K562 (cell line): ENCODE results near the gene SPATA17. TPM values are rescaled to one million over a fixed set of nuclear protein-coding genes. Genes with fewer than 3 reads are reported as not detected.

Source experiments
- ATAC-seq: fragments of 200-7000 bp; cut with Tn5 transposase; 3 replicates; pipeline ENCODE4 v1.9.1; 2020; ENCODE audit warnings: moderate library complexity
- BruUV-seq: library from RNA; stranded (reverse); fragments of 400-500 nt; replicated peaks from 2 replicates; lab custom pipeline; 2021; lab: Mats Ljungman, UMichigan
- CTCF ChIA-PET: fragments of 300-600 bp; formaldehyde crosslinking; extraction: SDS; loops from one replicate; lab custom pipeline; 2021; ENCODE audit warnings: low intra/inter-chr PET ratio; lab: Yijun Ruan, JAX
- POLR2A ChIA-PET: fragments of 300-600, 350-650 bp; sonication (Branson Sonifier 250); formaldehyde crosslinking; extraction: SDS; loops from one replicate; lab custom pipeline; 2021; ENCODE audit warnings: antibody characterized with exemption, inconsistent platforms; lab: Yijun Ruan, JAX
- DNase-seq, 4 experiments: peaks; one replicate each; pipeline versions ENCODE4 v3.0.0 to v3.0.0-alpha.2; 2011 to 2018; ENCODE audit warnings: low spot score in 3 of 4, mixed read lengths in 3 of 4; ENCODE audit errors: extremely low read depth in 1 of 4
- FAIRE-seq: peaks from 2 replicates; lab custom pipeline; 2011; peaks lifted over from hg19 to GRCh38; lab: Jason Lieb, UNC
- H2AFZ ChIP-seq: 2 replicates; pipeline ENCODE4 v1.6.0; 2011; ENCODE audit warnings: low read depth, low read length, control low read depth, inconsistent platforms
- H3K27ac ChIP-seq: fragments of 200-600 bp; 3 replicates; pipeline ENCODE4 v1.8.0; 2011; ENCODE audit warnings: low read depth, mild to moderate bottlenecking, control low read depth, inconsistent platforms, low read length, moderate library complexity, mixed read lengths; ENCODE audit errors: extremely low read depth
- H3K27me3 ChIP-seq, 2 experiments: fragments of 300-600 bp in 1 of 2; 2 replicates in 1 of 2; 3 replicates in 1 of 2; pipeline versions ENCODE4 v1.6.0 to v1.8.0; 2011; ENCODE audit warnings: inconsistent platforms in 2 of 2, low read length in 2 of 2, mild to moderate bottlenecking in 1 of 2, mixed read lengths in 1 of 2, moderate library complexity in 1 of 2; ENCODE audit not compliant: control insufficient read depth in 2 of 2, insufficient read depth in 2 of 2
- H3K36me3 ChIP-seq: fragments of 300-600 bp; 3 replicates; pipeline ENCODE4 v1.8.0; 2011; ENCODE audit warnings: mild to moderate bottlenecking, low read length, inconsistent platforms; ENCODE audit not compliant: control insufficient read depth, insufficient read depth
- H3K4me1 ChIP-seq, 2 experiments: fragments of 200-600 bp in 1 of 2; replicated peaks in 1 of 2; 2 replicates in 1 of 2; 3 replicates in 1 of 2; pipeline versions ENCODE4 v1.5.1 to v1.8.0; 2011; ENCODE audit warnings: inconsistent platforms in 2 of 2, low read length in 2 of 2, mild to moderate bottlenecking in 1 of 2, mixed read lengths in 1 of 2, moderate library complexity in 1 of 2; ENCODE audit not compliant: control insufficient read depth in 2 of 2, insufficient read depth in 2 of 2
- H3K4me2 ChIP-seq: 2 replicates; pipeline ENCODE4 v1.6.1; 2011; ENCODE audit warnings: low read length, control low read depth, inconsistent platforms, mixed read lengths; ENCODE audit not compliant: insufficient read depth
- H3K4me3 ChIP-seq: fragments of 200-600 bp; sonication (generic), shearing (Covaris generic); 2 replicates; pipeline ENCODE4 v1.5.1; 2016; ENCODE audit warnings: control low read depth, inconsistent platforms
- H3K79me2 ChIP-seq: fragments of 200-600 bp; 3 replicates; pipeline ENCODE4 v1.8.0; 2011; ENCODE audit warnings: low read length, inconsistent platforms; ENCODE audit not compliant: control insufficient read depth, insufficient read depth
- H3K9ac ChIP-seq, 2 experiments: 2 replicates each; pipeline versions ENCODE4 v1.6.0 to v1.6.1; 2011; ENCODE audit warnings: low read depth in 2 of 2, low read length in 2 of 2, control low read depth in 1 of 2, inconsistent platforms in 1 of 2, mild to moderate bottlenecking in 1 of 2, mixed read lengths in 1 of 2; ENCODE audit not compliant: insufficient read depth in 1 of 2
- H3K9me1 ChIP-seq: one replicate; pipeline ENCODE4 v1.6.0; 2011; ENCODE audit warnings: inconsistent platforms, mild to moderate bottlenecking, low read length, moderate library complexity; ENCODE audit not compliant: control insufficient read depth, insufficient read depth
- H3K9me3 ChIP-seq: replicated peaks from 2 replicates; pipeline ENCODE4 v1.5.1; 2011; ENCODE audit warnings: low read depth, low read length, inconsistent platforms; ENCODE audit not compliant: control insufficient read depth, insufficient read depth
- H4K20me1 ChIP-seq: replicated peaks from 2 replicates; pipeline ENCODE4 v1.6.1; 2011; ENCODE audit warnings: low read length, inconsistent platforms, mixed read lengths; ENCODE audit not compliant: control insufficient read depth, insufficient read depth
- ESRRB ChIP-seq: fragments of 250-450 bp; sonication (Bioruptor Pico); IDR thresholded peaks from 2 replicates; pipeline ENCODE4 v1.5.0; 2020; ENCODE audit warnings: mild to moderate bottlenecking, moderate library complexity, borderline replicate concordance
- SRSF7 ChIP-seq: fragments of 200-400 bp; formaldehyde crosslinking; optimal IDR thresholded peaks from 2 replicates; pipeline ENCODE3; 2017; ENCODE audit warnings: mild to moderate bottlenecking, low read depth, low read length
- TCF3 ChIP-seq: sonication (generic); formaldehyde crosslinking; IDR thresholded peaks from 2 replicates; pipeline ENCODE4 v1.4.0; 2020; ENCODE audit warnings: mild to moderate bottlenecking, missing genetic modification reagents
- TEAD1 ChIP-seq, 2 experiments: fragments of 450-650 bp in 1 of 2; sonication (generic) in 1 of 2; formaldehyde crosslinking; IDR thresholded peaks; 2 replicates each; pipeline versions ENCODE4 v1.4.0 to v1.8.0; 2020 to 2022; ENCODE audit warnings: mild to moderate bottlenecking in 2 of 2, missing genetic modification reagents in 1 of 2
- ZKSCAN3 ChIP-seq: fragments of 250-450 bp; sonication (Bioruptor Pico); IDR thresholded peaks from 2 replicates; pipeline ENCODE4 v1.4.0; 2020
- ZNF785 ChIP-seq: fragments of 250-450 bp; sonication (Bioruptor Pico); IDR thresholded peaks from 2 replicates; pipeline ENCODE4 v1.4.0; 2020; ENCODE audit warnings: mild to moderate bottlenecking
- WGBS: fragments of 100-300 bp; shearing (Covaris generic); methylation state at CpG from one replicate; pipeline ENCODE4 v1.1.6; 2016; ENCODE audit warnings: low coverage, mixed read lengths; ENCODE audit not compliant: insufficient coverage; ENCODE audit errors: missing lambda C conversion rate; 5-methylcytosine and 5-hydroxymethylcytosine counted together
- in situ Hi-C: fragments of 300-500 bp; cut with MboI; formaldehyde crosslinking; loops from 4 replicates; pipeline ENCODE4 v1.15.0; 2018; ENCODE audit warnings: inconsistent platforms, mixed read lengths
- intact Hi-C: fragments of 100-400 bp; cut with micrococcal nuclease; formaldehyde crosslinking; loops from 2 replicates; pipeline ENCODE4 v1.14.2; 2022
- polyA plus RNA-seq, 8 experiments: library from polyadenylated mRNA; depleted of rRNA in 4 of 8; stranded (reverse) in 5 of 8; unstranded in 3 of 8; fragments of >200 nt; fragmentation: Nextera tagmentation in 2 of 8; fragmentation: Illumina TruSeq in 1 of 8; extraction: Ambion mirVana in 2 of 8; extraction: Trizol in 1 of 8; gene quantifications; 2 replicates each; pipeline versions ENCODE4 v1.2.1 to v1.2.3, GENCODE V29; 2011 to 2014; ENCODE audit warnings: inconsistent platforms in 1 of 8, missing spikeins in 1 of 8
- total RNA-seq, 7 experiments: library from RNA; depleted of rRNA in 6 of 7; stranded (reverse); fragments of >200 nt in 6 of 7; fragmentation: Illumina TruSeq in 2 of 7; extraction: Trizol in 2 of 7; gene quantifications; 2 replicates each; pipeline versions ENCODE4 v1.2.1 to v1.2.3, GENCODE V29; 2011 to 2021; ENCODE audit warnings: low replicate concordance in 1 of 7
- TF ChIP-seq, protein P1 (sequence below): fragments of 450-650 bp; IDR thresholded peaks from 2 replicates; pipeline ENCODE4 v1.6.1; 2016; ENCODE audit warnings: mild to moderate bottlenecking

The SPATA17 gene
- total and polyA plus RNA-seq, 9 of the 15 experiments (the other 6 are each of a cell fraction or from before 2014, with no cell fraction given), result 0.04 to 0.11 TPM; not detected in 7

DNA sequence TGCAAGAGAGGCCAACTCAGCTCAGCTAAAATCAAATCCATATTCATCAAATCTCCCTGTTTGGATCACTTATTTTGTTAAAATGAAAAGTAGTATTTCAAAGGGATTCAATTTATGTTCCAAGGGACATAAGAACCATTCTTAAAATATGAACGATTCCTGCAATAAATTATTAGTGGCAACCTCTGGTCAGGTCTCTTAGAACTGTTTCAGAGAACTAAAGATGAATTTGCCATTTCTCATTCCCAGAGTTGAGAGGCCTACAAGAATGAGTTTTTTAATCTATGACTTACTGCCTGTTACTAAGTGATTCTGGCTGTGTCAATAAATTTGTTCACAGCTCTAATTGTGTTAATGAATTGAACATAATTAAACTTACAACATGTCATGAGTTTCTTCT, 268.5 kb downstream of the SPATA17 start:
- Histone ChIP-seq H2AFZ (no peak overlapping the region), H3K4me3 (no peak overlapping the region), H3K9ac (no peak overlapping the region), H3K27ac (no peak overlapping the region), H3K27me3 (no peaks in the 10 kb centered on the region), H3K79me2 (no peaks in the 10 kb centered on the region), H3K36me3 (no peaks in the 10 kb centered on the region), H3K4me1 (no peaks in the 10 kb centered on the region), H3K9me1 (no peaks in the 10 kb centered on the region), H3K9me3 (no peaks in the 10 kb centered on the region), H3K4me2 (no peak overlapping the region)
- FAIRE-seq, result no peak
- no peak for ATAC-seq
- ChIA-PET CTCF (no interaction called here), POLR2A (no interaction called here)
- 0% methylated on average over 1 of the region's 1 CpG for WGBS
- BruUV-seq, result no TSS peak
- in situ Hi-C loops, result no loop called here
- intact Hi-C loops, result no loop called here
- TF ChIP-seq ESRRB (CRISPR knock-in tag) (no peak), TEAD1 (CRISPR knock-in tag; IDR thresholded peaks at IDR 0.05) (no peak), ZKSCAN3 (CRISPR knock-in tag) (no peak), SRSF7 (no peak), TCF3 (CRISPR knock-in tag) (no peak), ZNF785 (no peak)
- TF ChIP-seq, protein P1, sequence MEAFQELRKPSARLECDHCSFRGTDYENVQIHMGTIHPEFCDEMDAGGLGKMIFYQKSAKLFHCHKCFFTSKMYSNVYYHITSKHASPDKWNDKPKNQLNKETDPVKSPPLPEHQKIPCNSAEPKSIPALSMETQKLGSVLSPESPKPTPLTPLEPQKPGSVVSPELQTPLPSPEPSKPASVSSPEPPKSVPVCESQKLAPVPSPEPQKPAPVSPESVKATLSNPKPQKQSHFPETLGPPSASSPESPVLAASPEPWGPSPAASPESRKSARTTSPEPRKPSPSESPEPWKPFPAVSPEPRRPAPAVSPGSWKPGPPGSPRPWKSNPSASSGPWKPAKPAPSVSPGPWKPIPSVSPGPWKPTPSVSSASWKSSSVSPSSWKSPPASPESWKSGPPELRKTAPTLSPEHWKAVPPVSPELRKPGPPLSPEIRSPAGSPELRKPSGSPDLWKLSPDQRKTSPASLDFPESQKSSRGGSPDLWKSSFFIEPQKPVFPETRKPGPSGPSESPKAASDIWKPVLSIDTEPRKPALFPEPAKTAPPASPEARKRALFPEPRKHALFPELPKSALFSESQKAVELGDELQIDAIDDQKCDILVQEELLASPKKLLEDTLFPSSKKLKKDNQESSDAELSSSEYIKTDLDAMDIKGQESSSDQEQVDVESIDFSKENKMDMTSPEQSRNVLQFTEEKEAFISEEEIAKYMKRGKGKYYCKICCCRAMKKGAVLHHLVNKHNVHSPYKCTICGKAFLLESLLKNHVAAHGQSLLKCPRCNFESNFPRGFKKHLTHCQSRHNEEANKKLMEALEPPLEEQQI, result no peak
- TF ChIP-seq, all 486 proteins: peak for 0
- no peaks in the 10 kb centered on the region for H4K20me1 ChIP-seq
- no peak for DNase-seq
